ENCODE measurements around the gene SNAI3. TPM values are rescaled to one million over a fixed set of nuclear protein-coding genes. Genes with fewer than 3 reads are reported as not detected.

Gene SNAI3
- total RNA-seq, 1 experiment from 2014 or later = 2.2 TPM

DNA sequence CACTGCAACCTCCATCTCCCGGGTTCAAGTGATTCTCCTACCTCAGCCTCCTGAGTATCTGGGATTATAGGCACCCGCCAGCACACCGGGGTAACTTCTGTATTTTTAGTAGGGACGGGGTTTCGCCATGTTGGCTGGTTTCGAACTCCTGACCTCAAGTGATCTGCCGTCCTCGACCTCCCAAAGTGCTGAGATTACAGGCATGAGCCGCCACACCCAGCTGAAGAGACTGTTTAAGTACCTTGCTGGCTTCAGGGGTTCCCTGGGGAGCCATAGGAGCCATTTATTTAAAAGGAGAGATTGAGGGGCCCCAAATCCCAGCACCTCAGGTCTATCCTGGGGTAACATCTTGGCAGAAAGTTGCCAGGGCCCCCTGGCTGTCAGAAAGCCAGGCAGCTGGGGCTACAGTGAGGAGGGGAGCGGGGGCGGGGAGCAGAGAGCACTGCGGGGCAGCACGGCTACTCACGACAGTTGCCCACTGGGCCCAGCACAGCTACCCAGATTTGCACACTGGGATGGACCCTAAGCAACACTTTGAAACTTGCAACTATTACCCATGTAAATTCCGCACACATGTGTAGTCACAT lies 1.6 kb downstream of the SNAI3 start:
- Histone ChIP-seq H3K4me2 (ENCODE audit: low read length) (peak overlapping the region; percentile 100; the same call in 1 of the 2 replicates), H3K79me2 (ENCODE audit: insufficient read depth, low read length) (no peaks in the 10 kb centered on the region), H3K4me1 (ENCODE audit: control insufficient read depth in 1 of 2, insufficient read depth in 2 of 2, low read length in 2 of 2) (peaks cover 25 to 40% of the 10 kb centered on the region in 2 experiments), H3K36me3 (ENCODE audit: control insufficient read depth in 1 of 2, insufficient read depth in 2 of 2, low read length in 2 of 2) (no peaks in the 10 kb centered on the region), H4K20me1 (ENCODE audit: insufficient read depth) (no peaks in the 10 kb centered on the region), H3K27ac (ENCODE audit: low read depth, low read length) (no peak overlapping the region), H3K4me3 (replicated peaks in 1 of 2; ENCODE audit: low read depth in 1 of 2, low read length in 2 of 2) (no peak overlapping the region), H2AFZ (ENCODE audit: low read depth, low read length, poor library complexity, severe bottlenecking) (no peak overlapping the region), H3K27me3 (ENCODE audit: insufficient read depth, low read length) (no peaks in the 10 kb centered on the region), H3K9me3 (ENCODE audit: control insufficient read depth in 1 of 2, insufficient read depth in 1 of 2, low read depth in 1 of 2, low read length in 2 of 2) (no peaks in the 10 kb centered on the region), H3K9me2 (ENCODE audit: insufficient read depth) (no peaks in the 10 kb centered on the region), H3K9ac (ENCODE audit: low read length) (no peak overlapping the region)
- ATAC-seq (no peak), DNase-seq (ENCODE audit: low read depth, low spot score) (no peak)
- BruUV-seq (replicated peaks) = no TSS peak
- CTCF ChIA-PET = interaction anchor here (1.1 to 1.5 kb wide), 3 partner anchors 12 to 482 kb away, joined by 3 to 10 read pairs (median 4); no protein-coding TSS in a partner anchor
- intact Hi-C loops (cut with micrococcal nuclease) = no loop called here
- POLR2A ChIA-PET = no interaction called here
- RAD21 ChIA-PET (ENCODE audit: low non-redundant PET in 1 of 2, low total read pairs in 2 of 2, uncharacterized antibody in 2 of 2, unreplicated experiment in 2 of 2) = no interaction called here
- TF ChIP-seq ZNF274 (IDR thresholded peaks at IDR 0.05; ENCODE audit: low read depth, low read length) (no peak), SRF (IDR thresholded peaks at IDR 0.05; ENCODE audit: low read depth) (no peak), TCF7L2 (IDR thresholded peaks at IDR 0.05; ENCODE audit: borderline replicate concordance, extremely low read depth, insufficient read depth, insufficient read length) (no peak), POLR2AphosphoS5 (IDR thresholded peaks at IDR 0.05; ENCODE audit: low read depth, low read length) (no peak), EZH2phosphoT487 (IDR thresholded peaks at IDR 0.05; ENCODE audit: borderline replicate concordance) (no peak), POLR2A (IDR thresholded peaks at IDR 0.05; ENCODE audit: borderline replicate concordance, extremely low read depth, insufficient read depth, insufficient read length) (no peak), CEBPB (IDR thresholded peaks at IDR 0.05; ENCODE audit: low read depth) (no peak), RAD21 (IDR thresholded peaks at IDR 0.05; ENCODE audit: low read depth) (no peak), CBX3 (IDR thresholded peaks at IDR 0.05; ENCODE audit: low read depth) (no peak), ZFX (IDR thresholded peaks at IDR 0.05) (no peak), EGR1 (IDR thresholded peaks at IDR 0.05; ENCODE audit: low read depth) (no peak), SIN3A (IDR thresholded peaks at IDR 0.05; ENCODE audit: low read depth) (no peak), YY1 (IDR thresholded peaks at IDR 0.05; ENCODE audit: extremely low read depth, insufficient replicate concordance, low read depth, low read length) (no peak), EZH2 (IDR thresholded peaks at IDR 0.05) (no peak), SP1 (IDR thresholded peaks at IDR 0.05; ENCODE audit: low read depth) (no peak)
- TF ChIP-seq, protein P1, sequence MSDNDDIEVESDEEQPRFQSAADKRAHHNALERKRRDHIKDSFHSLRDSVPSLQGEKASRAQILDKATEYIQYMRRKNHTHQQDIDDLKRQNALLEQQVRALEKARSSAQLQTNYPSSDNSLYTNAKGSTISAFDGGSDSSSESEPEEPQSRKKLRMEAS (IDR thresholded peaks at IDR 0.05) = no peak
- TF ChIP-seq, protein P2, sequence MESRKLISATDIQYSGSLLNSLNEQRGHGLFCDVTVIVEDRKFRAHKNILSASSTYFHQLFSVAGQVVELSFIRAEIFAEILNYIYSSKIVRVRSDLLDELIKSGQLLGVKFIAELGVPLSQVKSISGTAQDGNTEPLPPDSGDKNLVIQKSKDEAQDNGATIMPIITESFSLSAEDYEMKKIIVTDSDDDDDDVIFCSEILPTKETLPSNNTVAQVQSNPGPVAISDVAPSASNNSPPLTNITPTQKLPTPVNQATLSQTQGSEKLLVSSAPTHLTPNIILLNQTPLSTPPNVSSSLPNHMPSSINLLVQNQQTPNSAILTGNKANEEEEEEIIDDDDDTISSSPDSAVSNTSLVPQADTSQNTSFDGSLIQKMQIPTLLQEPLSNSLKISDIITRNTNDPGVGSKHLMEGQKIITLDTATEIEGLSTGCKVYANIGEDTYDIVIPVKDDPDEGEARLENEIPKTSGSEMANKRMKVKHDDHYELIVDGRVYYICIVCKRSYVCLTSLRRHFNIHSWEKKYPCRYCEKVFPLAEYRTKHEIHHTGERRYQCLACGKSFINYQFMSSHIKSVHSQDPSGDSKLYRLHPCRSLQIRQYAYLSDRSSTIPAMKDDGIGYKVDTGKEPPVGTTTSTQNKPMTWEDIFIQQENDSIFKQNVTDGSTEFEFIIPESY (IDR thresholded peaks at IDR 0.05; ENCODE audit: extremely low read depth, insufficient replicate concordance, low read length) = no peak
- TF ChIP-seq, protein P3, sequence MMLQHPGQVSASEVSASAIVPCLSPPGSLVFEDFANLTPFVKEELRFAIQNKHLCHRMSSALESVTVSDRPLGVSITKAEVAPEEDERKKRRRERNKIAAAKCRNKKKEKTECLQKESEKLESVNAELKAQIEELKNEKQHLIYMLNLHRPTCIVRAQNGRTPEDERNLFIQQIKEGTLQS (IDR thresholded peaks at IDR 0.05) = no peak
- TF ChIP-seq, protein P4, sequence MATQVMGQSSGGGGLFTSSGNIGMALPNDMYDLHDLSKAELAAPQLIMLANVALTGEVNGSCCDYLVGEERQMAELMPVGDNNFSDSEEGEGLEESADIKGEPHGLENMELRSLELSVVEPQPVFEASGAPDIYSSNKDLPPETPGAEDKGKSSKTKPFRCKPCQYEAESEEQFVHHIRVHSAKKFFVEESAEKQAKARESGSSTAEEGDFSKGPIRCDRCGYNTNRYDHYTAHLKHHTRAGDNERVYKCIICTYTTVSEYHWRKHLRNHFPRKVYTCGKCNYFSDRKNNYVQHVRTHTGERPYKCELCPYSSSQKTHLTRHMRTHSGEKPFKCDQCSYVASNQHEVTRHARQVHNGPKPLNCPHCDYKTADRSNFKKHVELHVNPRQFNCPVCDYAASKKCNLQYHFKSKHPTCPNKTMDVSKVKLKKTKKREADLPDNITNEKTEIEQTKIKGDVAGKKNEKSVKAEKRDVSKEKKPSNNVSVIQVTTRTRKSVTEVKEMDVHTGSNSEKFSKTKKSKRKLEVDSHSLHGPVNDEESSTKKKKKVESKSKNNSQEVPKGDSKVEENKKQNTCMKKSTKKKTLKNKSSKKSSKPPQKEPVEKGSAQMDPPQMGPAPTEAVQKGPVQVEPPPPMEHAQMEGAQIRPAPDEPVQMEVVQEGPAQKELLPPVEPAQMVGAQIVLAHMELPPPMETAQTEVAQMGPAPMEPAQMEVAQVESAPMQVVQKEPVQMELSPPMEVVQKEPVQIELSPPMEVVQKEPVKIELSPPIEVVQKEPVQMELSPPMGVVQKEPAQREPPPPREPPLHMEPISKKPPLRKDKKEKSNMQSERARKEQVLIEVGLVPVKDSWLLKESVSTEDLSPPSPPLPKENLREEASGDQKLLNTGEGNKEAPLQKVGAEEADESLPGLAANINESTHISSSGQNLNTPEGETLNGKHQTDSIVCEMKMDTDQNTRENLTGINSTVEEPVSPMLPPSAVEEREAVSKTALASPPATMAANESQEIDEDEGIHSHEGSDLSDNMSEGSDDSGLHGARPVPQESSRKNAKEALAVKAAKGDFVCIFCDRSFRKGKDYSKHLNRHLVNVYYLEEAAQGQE (IDR thresholded peaks at IDR 0.05; ENCODE audit: low read depth) = no peak
- TF ChIP-seq, protein P5, sequence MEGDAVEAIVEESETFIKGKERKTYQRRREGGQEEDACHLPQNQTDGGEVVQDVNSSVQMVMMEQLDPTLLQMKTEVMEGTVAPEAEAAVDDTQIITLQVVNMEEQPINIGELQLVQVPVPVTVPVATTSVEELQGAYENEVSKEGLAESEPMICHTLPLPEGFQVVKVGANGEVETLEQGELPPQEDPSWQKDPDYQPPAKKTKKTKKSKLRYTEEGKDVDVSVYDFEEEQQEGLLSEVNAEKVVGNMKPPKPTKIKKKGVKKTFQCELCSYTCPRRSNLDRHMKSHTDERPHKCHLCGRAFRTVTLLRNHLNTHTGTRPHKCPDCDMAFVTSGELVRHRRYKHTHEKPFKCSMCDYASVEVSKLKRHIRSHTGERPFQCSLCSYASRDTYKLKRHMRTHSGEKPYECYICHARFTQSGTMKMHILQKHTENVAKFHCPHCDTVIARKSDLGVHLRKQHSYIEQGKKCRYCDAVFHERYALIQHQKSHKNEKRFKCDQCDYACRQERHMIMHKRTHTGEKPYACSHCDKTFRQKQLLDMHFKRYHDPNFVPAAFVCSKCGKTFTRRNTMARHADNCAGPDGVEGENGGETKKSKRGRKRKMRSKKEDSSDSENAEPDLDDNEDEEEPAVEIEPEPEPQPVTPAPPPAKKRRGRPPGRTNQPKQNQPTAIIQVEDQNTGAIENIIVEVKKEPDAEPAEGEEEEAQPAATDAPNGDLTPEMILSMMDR (IDR thresholded peaks at IDR 0.05 in 2 of 3, conservative IDR thresholded peaks at IDR 0.05 in 1 of 3; ENCODE audit: borderline replicate concordance in 1 of 3, insufficient read depth in 1 of 3, low read depth in 2 of 3, low read length in 2 of 3) = no peak
